HAP-1 (cell line): ENCODE data around the gene NXPE1.
A peak's percentile ranks its signal among the peaks of the same experiment; 100 is the strongest.

Experiments
- DNase-seq, 2 experiments: peaks; one replicate each; pipeline ENCODE4 v3.0.0-alpha.2; 2016 to 2020; ENCODE audit warnings: low spot score in 2 of 2
- H3K27me3 ChIP-seq: fragments of 250-450 bp; sonication (Bioruptor Pico); 2 replicates; pipeline ENCODE4 v1.5.1; 2020; ENCODE audit warnings: low read depth, mild to moderate bottlenecking, moderate library complexity
- H3K36me3 ChIP-seq: fragments of 250-450 bp; sonication (Bioruptor Pico); replicated peaks from 2 replicates; pipeline ENCODE4 v1.5.1; 2020; ENCODE audit warnings: mild to moderate bottlenecking
- H3K4me1 ChIP-seq: fragments of 250-450 bp; sonication (Bioruptor Pico); 2 replicates; pipeline ENCODE4 v1.5.1; 2020; ENCODE audit warnings: mild to moderate bottlenecking
- H3K4me3 ChIP-seq: fragments of 250-450 bp; sonication (Bioruptor Pico); 2 replicates; pipeline ENCODE4 v1.5.1; 2020; ENCODE audit warnings: mild to moderate bottlenecking, moderate library complexity
- H3K9me3 ChIP-seq: fragments of 250-450 bp; sonication (Bioruptor Pico); 2 replicates; pipeline ENCODE4 v1.5.1; 2020; ENCODE audit warnings: mild to moderate bottlenecking, moderate library complexity
- in situ Hi-C: fragments of 300-500 bp; cut with MboI; formaldehyde crosslinking; loops from 3 replicates; pipeline ENCODE4 v1.14.3; 2020; ENCODE audit warnings: low sequenced_read_pairs, inconsistent platforms, mixed read lengths

Gene NXPE1

DNA sequence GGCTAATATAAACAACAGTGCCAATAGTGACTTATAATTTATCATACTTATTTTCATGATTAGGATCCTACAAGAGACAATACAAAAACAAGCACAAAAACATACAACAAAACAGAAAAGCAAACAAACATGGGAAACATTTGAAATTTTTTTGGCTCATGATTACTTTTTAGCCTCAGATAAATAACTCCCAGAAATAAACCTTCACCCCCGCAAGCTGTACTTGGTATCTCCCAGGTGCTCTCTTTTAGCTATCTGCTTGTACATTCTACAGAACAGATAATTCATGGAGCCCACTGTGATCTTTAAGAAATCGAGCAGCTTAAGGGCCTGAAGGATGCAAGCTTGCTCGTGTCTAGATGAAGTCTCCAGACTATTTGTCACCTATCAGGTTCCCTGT is 35.0 kb upstream of the NXPE1 start:
- Histone ChIP-seq H3K4me3 (no peak overlapping the region), H3K36me3 (no peaks in the 10 kb centered on the region), H3K27me3 (no peaks in the 10 kb centered on the region), H3K4me1 (no peaks in the 10 kb centered on the region), H3K9me3 (no peaks in the 10 kb centered on the region)
- in situ Hi-C loops, result no loop called here
- DNase-seq, result no peak

DNA sequence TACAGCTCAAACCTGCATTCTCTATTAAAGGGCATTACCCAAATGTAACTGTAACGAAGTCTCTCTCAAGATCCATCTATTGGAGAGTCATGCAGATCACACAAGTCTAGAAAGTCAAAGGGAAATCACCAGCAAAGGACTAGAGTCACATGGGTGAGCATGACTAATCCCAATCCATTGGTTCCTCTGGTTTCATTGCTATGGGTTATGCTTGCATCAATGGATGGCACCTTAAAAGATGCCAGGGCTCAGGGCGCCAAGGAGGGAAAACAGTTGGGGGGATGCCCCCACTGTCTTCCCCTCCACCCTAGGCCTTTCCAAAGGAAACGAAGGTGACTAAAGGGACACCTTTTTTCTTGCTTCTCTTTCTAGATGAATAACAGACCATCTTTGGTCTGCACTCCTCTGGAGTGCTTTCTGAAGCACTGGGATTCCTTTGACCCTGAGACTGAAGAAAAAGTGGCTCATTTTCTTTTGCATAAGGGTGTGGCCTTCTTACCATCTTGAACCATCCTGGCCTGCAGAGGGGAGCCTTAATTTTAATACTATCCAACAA is 27.8 kb upstream of the NXPE1 start:
- Histone ChIP-seq H3K4me1 (no peaks in the 10 kb centered on the region), H3K4me3 (no peak overlapping the region), H3K27me3 (no peaks in the 10 kb centered on the region), H3K36me3 (no peaks in the 10 kb centered on the region), H3K9me3 (no peaks in the 10 kb centered on the region)
- DNase-seq, result no peak
- in situ Hi-C loops, result no loop called here

DNA sequence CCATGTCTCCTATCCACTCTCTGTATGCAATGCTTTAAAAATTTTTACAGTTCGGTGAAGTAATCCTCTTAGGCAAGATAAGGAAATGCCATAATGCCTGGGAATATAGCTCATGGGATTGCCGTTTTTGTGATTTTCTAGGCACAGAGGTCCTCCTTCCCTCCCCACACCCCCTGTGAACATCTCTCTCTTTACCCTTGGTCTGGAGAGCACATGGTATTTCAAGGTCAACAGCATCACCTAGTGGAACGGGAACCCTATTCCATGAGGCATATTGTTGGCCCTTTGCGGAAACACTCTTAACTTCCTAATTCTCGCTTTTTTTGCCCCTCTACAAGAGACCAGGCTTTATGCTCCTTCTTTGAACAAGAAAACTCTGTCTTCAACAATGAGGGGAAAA is 27.1 kb upstream of the NXPE1 start:
- Histone ChIP-seq H3K4me3 (no peak overlapping the region), H3K36me3 (no peaks in the 10 kb centered on the region), H3K27me3 (no peaks in the 10 kb centered on the region), H3K4me1 (no peaks in the 10 kb centered on the region), H3K9me3 (no peaks in the 10 kb centered on the region)
- DNase-seq, result no peak
- in situ Hi-C loops, result no loop called here

DNA sequence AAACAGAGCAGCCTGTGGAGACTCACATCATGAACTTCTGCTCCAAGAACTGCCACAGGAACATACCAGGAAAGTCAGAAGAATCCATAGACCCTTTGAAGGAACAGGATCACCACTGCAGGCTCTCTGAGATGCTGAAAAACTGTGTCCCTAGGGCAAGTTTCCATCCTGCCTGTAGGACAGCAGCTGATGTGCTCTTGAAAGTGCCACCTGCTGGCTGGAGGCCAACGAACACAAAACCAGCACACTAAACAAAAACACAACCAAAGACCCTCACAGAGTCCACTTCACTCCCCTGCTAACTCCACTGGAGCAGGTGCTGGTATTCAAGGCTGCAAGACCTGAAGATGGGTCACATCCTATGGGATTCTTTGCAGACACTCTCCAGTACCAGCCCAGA is 12.0 kb upstream of the NXPE1 start:
- no peak for DNase-seq
- H3K36me3 ChIP-seq, result no peaks in the 10 kb centered on the region
- in situ Hi-C loops, result no loop called here
- H3K4me3 ChIP-seq, result no peak overlapping the region
- H3K9me3 ChIP-seq, result no peaks in the 10 kb centered on the region
- no peaks in the 10 kb centered on the region for H3K27me3 ChIP-seq
- H3K4me1 ChIP-seq, result no peaks in the 10 kb centered on the region

DNA sequence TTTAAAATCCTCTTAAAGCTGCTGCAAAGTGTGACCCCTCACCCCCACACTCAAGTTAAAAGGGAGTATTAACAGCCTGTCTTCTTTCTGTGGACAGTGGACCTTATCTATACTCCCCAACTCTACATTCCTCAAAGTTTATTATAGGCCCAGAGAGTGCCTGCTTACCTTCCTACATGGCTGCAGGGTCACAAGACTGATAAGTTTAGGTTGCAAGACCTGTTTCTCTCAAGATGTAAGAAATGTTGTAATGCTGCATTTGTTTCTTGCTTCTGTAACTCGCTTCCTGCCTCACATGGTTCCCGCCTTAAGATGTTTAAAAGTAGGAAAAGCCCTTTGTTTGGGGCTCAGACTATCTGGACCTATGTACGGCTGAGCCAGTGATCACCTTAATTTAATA is 10.1 kb upstream of the NXPE1 start:
- in situ Hi-C loops, result no loop called here
- Histone ChIP-seq H3K27me3 (no peaks in the 10 kb centered on the region), H3K4me3 (no peak overlapping the region), H3K9me3 (no peaks in the 10 kb centered on the region), H3K36me3 (no peaks in the 10 kb centered on the region), H3K4me1 (no peaks in the 10 kb centered on the region)
- DNase-seq, result no peak

DNA sequence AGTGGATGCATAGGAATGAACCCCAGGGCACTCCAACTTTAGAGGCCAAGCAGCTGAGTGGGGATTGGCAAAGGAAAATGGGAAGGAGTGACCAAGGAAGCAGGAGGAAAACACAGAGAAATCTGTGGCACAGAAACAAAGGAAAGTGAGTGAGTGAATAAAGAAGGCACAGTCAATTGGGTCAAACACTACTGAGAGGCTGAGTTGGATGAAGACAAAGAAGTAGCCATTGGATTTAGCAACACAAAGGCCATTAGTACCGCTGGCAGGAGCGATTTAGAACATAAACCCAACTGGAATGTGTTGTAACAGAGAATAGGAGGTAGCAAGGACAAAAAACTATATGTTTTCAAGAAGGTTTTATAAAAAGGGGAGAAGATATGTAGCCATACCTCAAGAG is 6.6 kb upstream of the NXPE1 start:
- in situ Hi-C loops, result no loop called here
- H3K27me3 ChIP-seq, result no peaks in the 10 kb centered on the region
- peak in 1 of 2 experiments; percentile 29 for DNase-seq
- H3K36me3 ChIP-seq, result no peaks in the 10 kb centered on the region
- no peak overlapping the region for H3K4me3 ChIP-seq
- no peaks in the 10 kb centered on the region for H3K9me3 ChIP-seq
- no peaks in the 10 kb centered on the region for H3K4me1 ChIP-seq

DNA sequence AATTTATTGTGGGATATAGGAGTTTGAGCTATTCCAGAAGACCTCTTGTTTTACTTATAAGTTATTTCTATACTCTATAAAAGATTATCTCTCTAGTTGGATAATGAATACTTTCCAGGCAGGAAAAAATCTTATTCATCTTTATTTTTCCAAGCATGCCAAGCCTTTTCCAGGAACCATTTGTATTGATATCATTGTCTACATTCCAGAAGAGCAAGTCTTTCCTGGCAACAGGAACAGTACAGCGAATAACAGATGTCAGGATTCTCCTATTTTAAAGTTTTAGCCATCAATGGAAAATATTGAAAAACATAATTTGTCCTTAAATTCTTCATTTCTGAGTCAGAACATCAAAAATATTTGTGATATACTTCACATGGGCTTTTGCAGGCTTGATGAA is 5.2 kb upstream of the NXPE1 start:
- DNase-seq, result no peak
- Histone ChIP-seq H3K9me3 (no peaks in the 10 kb centered on the region), H3K36me3 (no peaks in the 10 kb centered on the region), H3K4me3 (no peak overlapping the region), H3K4me1 (no peaks in the 10 kb centered on the region), H3K27me3 (no peaks in the 10 kb centered on the region)
- in situ Hi-C loops, result no loop called here

DNA sequence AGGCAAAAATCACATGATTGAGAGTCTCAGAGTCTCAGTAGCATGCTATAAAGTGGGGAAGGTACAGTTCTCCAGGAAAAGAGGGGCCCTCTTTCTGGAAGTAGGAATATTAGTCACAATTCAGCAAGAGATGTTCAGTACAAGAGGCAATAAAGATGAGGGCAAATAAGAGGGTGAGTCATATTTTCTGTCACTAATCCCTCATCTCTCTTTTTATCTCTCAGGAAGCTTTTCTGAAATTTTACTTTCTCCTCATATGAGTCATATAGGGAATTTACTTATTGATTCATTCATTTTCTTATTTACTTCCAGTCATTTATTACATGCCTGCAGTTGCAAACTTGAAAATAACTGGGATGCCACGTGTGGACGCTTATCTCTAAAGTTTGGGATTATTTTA is 3.4 kb upstream of the NXPE1 start:
- H3K27me3 ChIP-seq, result no peaks in the 10 kb centered on the region
- in situ Hi-C loops, result no loop called here
- H3K4me3 ChIP-seq, result no peak overlapping the region
- H3K4me1 ChIP-seq, result no peaks in the 10 kb centered on the region
- no peaks in the 10 kb centered on the region for H3K9me3 ChIP-seq
- DNase-seq, result no peak
- H3K36me3 ChIP-seq, result no peaks in the 10 kb centered on the region

DNA sequence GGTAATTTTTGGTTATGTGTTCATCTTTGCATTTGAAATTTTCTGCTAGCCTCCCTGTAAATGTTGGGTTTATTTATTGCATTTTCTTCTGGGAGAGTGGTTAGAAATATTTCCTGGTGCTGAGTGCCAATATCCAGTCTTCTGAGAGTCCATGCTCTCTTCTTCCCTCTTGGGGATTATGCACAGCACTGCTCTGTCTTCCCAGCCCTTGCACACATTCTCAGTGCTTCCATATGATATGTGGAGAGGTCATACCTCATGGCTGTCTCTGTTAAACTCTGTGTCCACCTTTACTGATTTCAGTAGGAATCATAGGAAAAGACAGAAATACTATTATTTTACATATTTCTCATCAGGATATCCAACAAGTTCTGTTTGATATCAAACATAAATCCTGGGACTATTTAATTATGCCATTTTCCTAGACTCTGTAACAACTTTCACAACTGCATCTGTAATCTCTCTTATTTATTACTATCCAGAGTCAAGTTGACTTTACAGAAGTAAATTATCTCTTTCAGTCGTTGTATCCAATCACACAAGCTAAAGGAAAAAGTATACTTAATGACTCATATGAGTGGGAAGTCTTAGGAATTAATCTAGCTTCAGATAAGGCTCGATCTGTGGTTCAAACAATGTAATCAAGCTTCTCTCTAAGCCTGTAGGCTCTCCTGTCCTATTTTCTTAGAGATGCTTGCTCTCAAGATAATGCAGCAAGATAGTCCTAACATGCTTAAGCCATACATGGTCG is 2.7 kb upstream of the NXPE1 start:
- no peaks in the 10 kb centered on the region for H3K9me3 ChIP-seq
- H3K4me1 ChIP-seq, result no peaks in the 10 kb centered on the region
- no peaks in the 10 kb centered on the region for H3K36me3 ChIP-seq
- H3K27me3 ChIP-seq, result no peaks in the 10 kb centered on the region
- H3K4me3 ChIP-seq, result no peak overlapping the region
- DNase-seq, result no peak
- in situ Hi-C loops, result no loop called here

DNA sequence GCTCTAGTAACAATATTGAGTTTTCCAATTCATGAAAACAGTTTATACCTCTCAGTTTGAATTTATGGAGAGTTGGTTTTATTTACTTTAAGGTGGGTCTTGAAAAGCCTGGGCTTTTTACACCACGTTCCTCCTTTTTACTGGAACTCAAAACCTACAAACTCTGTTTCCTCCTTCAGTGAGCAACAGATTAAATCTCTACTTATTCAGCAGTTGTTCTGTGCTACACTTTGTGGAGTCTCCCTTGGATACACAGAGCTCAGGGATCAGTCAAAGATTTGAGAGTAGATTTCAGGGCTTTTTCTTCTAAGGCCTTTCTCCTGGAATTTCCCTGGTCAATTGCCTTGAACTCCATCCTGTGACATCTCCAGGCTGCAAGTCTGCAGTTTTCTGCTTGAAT is 3.5 kb downstream of the NXPE1 start:
- no peaks in the 10 kb centered on the region for H3K36me3 ChIP-seq
- no peaks in the 10 kb centered on the region for H3K9me3 ChIP-seq
- no peak for DNase-seq
- no peak overlapping the region for H3K4me3 ChIP-seq
- in situ Hi-C loops, result no loop called here
- H3K27me3 ChIP-seq, result no peaks in the 10 kb centered on the region
- no peaks in the 10 kb centered on the region for H3K4me1 ChIP-seq

DNA sequence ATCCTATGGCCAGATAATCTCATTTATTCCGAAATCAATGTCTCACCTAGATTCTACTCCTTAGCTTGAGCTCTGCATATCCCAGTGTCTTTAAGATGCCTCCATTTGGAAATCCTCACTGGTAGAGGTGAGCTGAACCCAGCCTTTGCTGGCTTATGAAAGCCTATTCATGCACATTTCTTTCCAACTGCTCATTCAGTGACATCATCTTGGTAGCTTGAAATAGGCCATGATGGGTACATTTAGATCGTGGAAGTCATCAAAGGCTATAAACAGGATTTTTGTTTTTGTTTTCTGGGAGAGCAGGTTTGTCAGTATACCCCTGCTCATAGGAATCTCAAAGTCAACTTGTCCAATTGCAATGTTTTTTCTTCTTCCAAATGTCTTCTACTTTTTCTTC is 6.0 kb downstream of the NXPE1 start:
- H3K27me3 ChIP-seq, result no peaks in the 10 kb centered on the region
- no peak for DNase-seq
- no peaks in the 10 kb centered on the region for H3K36me3 ChIP-seq
- no peak overlapping the region for H3K4me3 ChIP-seq
- in situ Hi-C loops, result no loop called here
- H3K9me3 ChIP-seq, result no peaks in the 10 kb centered on the region
- no peaks in the 10 kb centered on the region for H3K4me1 ChIP-seq

DNA sequence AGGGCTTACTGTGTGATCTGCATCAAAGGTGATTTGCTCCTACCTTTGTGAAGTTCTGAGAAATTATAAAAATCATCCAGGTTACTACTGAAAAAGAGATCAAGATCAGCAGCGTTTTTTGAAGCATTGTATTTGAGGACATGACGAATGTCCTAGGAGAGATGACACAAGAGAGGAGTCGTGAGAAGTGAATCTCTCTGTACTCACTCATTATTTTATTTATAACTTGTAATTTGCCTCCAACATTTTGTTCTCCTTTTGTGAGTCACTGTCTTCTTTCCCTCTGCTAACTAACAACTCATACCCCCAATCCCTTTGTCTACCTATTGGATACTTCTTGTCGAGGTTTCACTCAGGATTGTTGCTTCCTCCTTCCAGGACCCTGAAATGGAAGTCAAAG is 8.6 kb downstream of the NXPE1 start:
- Histone ChIP-seq H3K4me1 (no peaks in the 10 kb centered on the region), H3K27me3 (no peaks in the 10 kb centered on the region)
- in situ Hi-C loops, result no loop called here

DNA sequence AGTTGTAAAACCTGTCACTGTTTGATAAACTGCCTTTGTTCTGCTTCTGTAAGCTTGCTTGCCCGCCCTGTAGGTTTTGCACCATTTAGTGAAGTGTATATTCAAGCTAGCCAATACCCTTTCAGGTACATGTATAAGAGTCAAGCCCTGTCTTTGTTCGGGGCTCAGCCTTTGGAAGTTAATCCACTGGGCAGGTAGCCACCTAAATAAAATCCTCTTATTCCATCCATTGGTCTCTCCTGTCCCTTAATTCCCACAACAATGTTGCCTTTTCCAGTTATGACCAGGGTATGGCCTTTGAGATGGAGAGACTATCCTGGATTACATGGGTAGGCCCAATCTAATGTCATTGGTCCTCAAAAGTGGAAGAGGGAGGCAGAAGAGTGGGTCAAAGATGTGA is 34.0 kb downstream of the NXPE1 start:
- in situ Hi-C loops, result no loop called here
- no peak overlapping the region for H3K4me3 ChIP-seq
- DNase-seq, result no peak

More for the DNA sequence above, 8.6 kb downstream of the NXPE1 start:
- Histone ChIP-seq H3K36me3 (no peaks in the 10 kb centered on the region), H3K9me3 (no peaks in the 10 kb centered on the region), H3K4me3 (no peak overlapping the region)
- DNase-seq, result no peak

DNA sequence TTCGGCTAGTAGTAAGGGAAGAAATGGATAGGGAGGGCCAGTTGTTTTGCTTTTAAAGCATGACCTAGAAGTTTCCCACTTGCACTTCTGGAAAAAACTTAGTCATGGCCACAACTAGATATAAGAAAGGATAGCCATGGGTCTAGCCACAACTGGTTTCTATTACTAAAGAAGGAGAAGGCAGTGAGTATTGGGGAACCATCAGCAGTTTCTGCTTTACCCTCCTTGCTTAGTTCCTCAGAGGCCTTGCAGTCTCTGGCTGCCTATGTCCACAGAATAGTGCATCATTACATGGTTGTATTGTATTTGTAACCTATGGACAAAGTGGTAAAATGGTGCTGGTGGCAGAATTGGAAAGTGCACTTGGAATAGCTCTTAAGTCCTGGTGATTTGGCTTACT is 35.6 kb downstream of the NXPE1 start:
- Histone ChIP-seq H3K36me3 (no peaks in the 10 kb centered on the region), H3K27me3 (no peaks in the 10 kb centered on the region), H3K9me3 (no peaks in the 10 kb centered on the region), H3K4me3 (no peak overlapping the region), H3K4me1 (no peaks in the 10 kb centered on the region)
- in situ Hi-C loops, result no loop called here
- no peak for DNase-seq

More for the DNA sequence above, 34.0 kb downstream of the NXPE1 start:
- Histone ChIP-seq H3K9me3 (no peaks in the 10 kb centered on the region), H3K36me3 (no peaks in the 10 kb centered on the region), H3K27me3 (no peaks in the 10 kb centered on the region), H3K4me1 (no peaks in the 10 kb centered on the region)

DNA sequence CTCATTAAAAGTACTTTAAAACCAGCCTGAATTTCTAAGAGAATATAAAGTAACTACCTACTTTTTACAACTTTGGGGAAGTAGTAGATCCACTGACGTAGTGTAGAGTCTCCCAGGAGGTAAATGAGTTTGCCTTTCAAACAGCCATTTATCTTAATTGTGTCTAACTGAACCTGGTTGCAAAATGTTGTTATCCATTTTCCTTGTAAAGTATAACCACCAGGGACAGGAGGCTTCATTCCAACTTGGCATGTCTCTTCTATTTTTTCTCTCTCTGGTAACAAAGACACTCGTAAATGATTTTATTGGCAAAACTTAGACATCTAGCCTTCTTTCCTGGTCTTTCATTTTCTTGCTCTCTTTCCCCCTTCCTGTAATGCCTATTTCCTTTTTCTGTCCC is 36.9 kb downstream of the NXPE1 start:
- no peaks in the 10 kb centered on the region for H3K27me3 ChIP-seq
- no peak for DNase-seq
- H3K36me3 ChIP-seq, result no peaks in the 10 kb centered on the region
- no peak overlapping the region for H3K4me3 ChIP-seq
- H3K4me1 ChIP-seq, result no peaks in the 10 kb centered on the region
- in situ Hi-C loops, result no loop called here
- no peaks in the 10 kb centered on the region for H3K9me3 ChIP-seq
